MM.1S (cell line): ENCODE measurements around the gene ZXDC.

Experiments used
- DNase-seq: peaks from one replicate; pipeline ENCODE4 v3.0.0-alpha.2; 2015
- H2AFZ ChIP-seq: fragments of 300-600 bp; sonication (generic); 2 replicates; pipeline ENCODE4 v1.6.0; 2016; ENCODE audit warnings: antibody characterized with exemption, low read length
- H3F3A ChIP-seq: fragments of 300-600 bp; sonication (generic); 2 replicates; pipeline ENCODE4 v1.6.1; 2016; ENCODE audit warnings: mild to moderate bottlenecking, antibody characterized with exemption, low read length, moderate library complexity, mixed read lengths; ENCODE audit not compliant: insufficient read depth
- H3K27ac ChIP-seq: fragments of 300-600 bp; sonication (generic); 2 replicates; pipeline ENCODE4 v1.5.1; 2016; ENCODE audit warnings: mild to moderate bottlenecking, low read length
- H3K27me3 ChIP-seq: fragments of 300-600 bp; sonication (generic); replicated peaks from 2 replicates; pipeline ENCODE4 v1.6.0; 2016; ENCODE audit warnings: low read length; ENCODE audit not compliant: insufficient read depth
- H3K36me3 ChIP-seq: fragments of 300-600 bp; sonication (generic); replicated peaks from 2 replicates; pipeline ENCODE4 v1.6.1; 2016; ENCODE audit warnings: mild to moderate bottlenecking, low read length, mixed read lengths; ENCODE audit not compliant: insufficient read depth
- H3K4me1 ChIP-seq: fragments of 300-600 bp; sonication (generic); 2 replicates; pipeline ENCODE4 v1.6.1; 2016; ENCODE audit warnings: low read length, mixed read lengths
- H3K4me2 ChIP-seq: fragments of 300-600 bp; sonication (generic); 2 replicates; pipeline ENCODE4 v1.6.0; 2016; ENCODE audit warnings: low read depth, low read length
- H3K4me3 ChIP-seq: fragments of 300-600 bp; sonication (generic); 2 replicates; pipeline ENCODE4 v1.5.1; 2016; ENCODE audit warnings: low read length, mixed read lengths
- H3K79me2 ChIP-seq: fragments of 300-600 bp; sonication (generic); 2 replicates; pipeline ENCODE4 v1.6.1; 2016; ENCODE audit warnings: mixed run types, low read length, mixed read lengths
- H3K9ac ChIP-seq: fragments of 300-600 bp; sonication (generic); 2 replicates; pipeline ENCODE4 v1.6.1; 2016; ENCODE audit warnings: low read length, mixed read lengths
- H3K9me2 ChIP-seq: fragments of 300-600 bp; sonication (generic); replicated peaks from 2 replicates; pipeline ENCODE4 v1.6.1; 2016; ENCODE audit warnings: mild to moderate bottlenecking, low read length, mixed read lengths; ENCODE audit not compliant: insufficient read depth
- H3K9me3 ChIP-seq: fragments of 300-600 bp; sonication (generic); replicated peaks from 2 replicates; pipeline ENCODE4 v1.6.1; 2016; ENCODE audit warnings: mild to moderate bottlenecking, low read length, mixed read lengths; ENCODE audit not compliant: insufficient read depth
- H4K20me1 ChIP-seq: fragments of 300-600 bp; sonication (generic); 2 replicates; pipeline ENCODE4 v1.6.1; 2016; ENCODE audit warnings: mild to moderate bottlenecking, low read length, moderate library complexity, mixed read lengths; ENCODE audit not compliant: insufficient read depth
- CTCF ChIP-seq: fragments of 300-600 bp; sonication (generic); IDR thresholded peaks from 2 replicates; pipeline ENCODE4 v1.5.1; 2016; ENCODE audit warnings: antibody characterized with exemption, low read length, mixed read lengths
- EZH2 ChIP-seq: fragments of 300-600 bp; sonication (generic); optimal IDR thresholded peaks from 2 replicates; pipeline ENCODE3; 2017; ENCODE audit warnings: low read depth, mild to moderate bottlenecking, antibody characterized with exemption, low read length, mixed read lengths
- EZH2phosphoT487 ChIP-seq: fragments of 300-600 bp; sonication (generic); IDR thresholded peaks from 2 replicates; pipeline ENCODE4 v1.6.1; 2018; ENCODE audit warnings: antibody characterized with exemption, low read length

ZXDC gene

GRCh38 chr3:126399351-126399735, 76.3 kb downstream of the ZXDC start:
- Histone ChIP-seq H3K9ac (peak overlapping the region; percentile 47; the same call in 1 of the 2 replicates), H3K9me3 (no peaks in the 10 kb centered on the region), H3K4me1 (peaks cover 28% of the 10 kb centered on the region), H4K20me1 (no peaks in the 10 kb centered on the region), H3F3A (peaks cover 21% of the 10 kb centered on the region), H3K27ac (peak overlapping the region; percentile 84), H3K4me3 (0 out of 2 replicates have a peak overlapping the region, but pooled peaks have one; percentile 6), H3K4me2 (peak overlapping the region; percentile 46), H3K9me2 (no peaks in the 10 kb centered on the region), H3K79me2 (no peaks in the 10 kb centered on the region), H2AFZ (peak overlapping the region; percentile 51), H3K36me3 (no peaks in the 10 kb centered on the region), H3K27me3 (no peaks in the 10 kb centered on the region)
- TF ChIP-seq EZH2phosphoT487 (no peak), EZH2 (no peak), CTCF (no peak)
- peak; percentile 71 for DNase-seq

DNA sequence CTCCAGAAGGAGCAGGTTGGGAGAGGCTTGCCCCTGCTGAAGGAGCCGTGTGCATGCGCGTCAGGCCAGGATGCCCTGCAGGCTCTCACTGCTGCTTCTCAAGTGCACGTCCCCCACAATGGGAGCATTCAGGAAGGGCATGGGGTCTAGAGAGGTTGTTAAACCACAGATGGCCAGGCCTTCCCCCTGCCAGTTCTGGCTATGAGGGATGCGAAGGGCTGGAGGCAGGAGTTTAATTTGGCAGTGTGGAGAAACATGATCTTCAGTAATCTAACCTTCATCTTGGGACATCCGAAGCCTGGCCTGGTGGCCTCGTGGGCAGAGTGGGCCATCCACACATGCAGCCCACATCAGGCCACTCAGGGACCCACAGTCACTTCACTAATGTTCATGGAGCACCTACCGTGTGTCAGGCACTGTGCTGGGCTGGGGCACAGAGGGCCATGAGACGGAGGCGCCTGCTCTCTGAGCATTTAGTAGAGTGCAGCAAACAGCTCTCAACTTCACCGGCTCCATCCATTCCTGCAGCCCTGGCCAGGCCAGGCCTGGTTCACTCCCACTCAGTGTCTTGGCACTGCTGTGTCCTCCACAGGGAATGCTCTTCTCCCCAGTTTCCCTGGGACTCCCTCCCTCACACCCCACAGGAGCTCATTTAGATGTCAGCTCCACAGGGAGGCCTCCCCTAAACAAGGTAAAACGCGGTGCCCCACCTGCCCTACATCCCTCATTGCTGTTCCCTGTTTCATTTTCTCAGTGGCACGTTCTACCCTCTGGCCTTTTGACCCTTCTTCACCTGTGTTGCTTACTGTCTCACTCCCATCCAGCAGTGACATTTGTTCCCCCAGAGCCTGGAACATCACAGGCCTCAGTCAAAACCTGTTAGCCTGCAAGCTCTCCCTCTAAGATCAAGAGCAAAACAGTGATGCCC, 77.0 kb downstream of the ZXDC start:
- peak; percentile 40 for DNase-seq
- Histone ChIP-seq H3K9ac (peak overlapping the region; percentile 47), H3K27ac (peak overlapping the region; percentile 84), H3K27me3 (no peaks in the 10 kb centered on the region), H2AFZ (peak overlapping the region; percentile 51), H3F3A (peaks cover 21% of the 10 kb centered on the region), H3K79me2 (no peaks in the 10 kb centered on the region), H3K4me1 (peaks cover 28% of the 10 kb centered on the region), H3K9me2 (no peaks in the 10 kb centered on the region), H3K9me3 (no peaks in the 10 kb centered on the region), H3K4me3 (no peak overlapping the region), H4K20me1 (no peaks in the 10 kb centered on the region), H3K36me3 (no peaks in the 10 kb centered on the region), H3K4me2 (peak overlapping the region; percentile 46)
- TF ChIP-seq EZH2 (no peak), EZH2phosphoT487 (no peak), CTCF (no peak)

- no peak for DNase-seq
- no peaks in the 10 kb centered on the region for H3K9me2 ChIP-seq
- no peaks in the 10 kb centered on the region for H3K36me3 ChIP-seq
- H3K27ac ChIP-seq, result peak overlapping the region; percentile 84; the same call in 1 of the 2 replicates
- no peaks in the 10 kb centered on the region for H3K79me2 ChIP-seq
- TF ChIP-seq CTCF, result no peak
- no peak for TF ChIP-seq EZH2phosphoT487
- TF ChIP-seq EZH2, result no peak
- no peaks in the 10 kb centered on the region for H4K20me1 ChIP-seq
- H3K9me3 ChIP-seq, result no peaks in the 10 kb centered on the region
- peaks cover 21% of the 10 kb centered on the region for H3F3A ChIP-seq
- H2AFZ ChIP-seq, result no peak overlapping the region
- H3K4me1 ChIP-seq, result peaks cover 35% of the 10 kb centered on the region
- no peaks in the 10 kb centered on the region for H3K27me3 ChIP-seq
- H3K9ac ChIP-seq, result no peak overlapping the region
- no peak overlapping the region for H3K4me3 ChIP-seq
- H3K4me2 ChIP-seq, result no peak overlapping the region
Observed at GRCh38 chr3:126397610-126398422, 77.9 kb downstream of the ZXDC start.
